GM12873 (cell line): ENCODE data around the gene CTAGE1.

Experiments
- TF ChIP-seq, protein P1 (sequence below): IDR thresholded peaks from 2 replicates; pipeline ENCODE4 v1.5.1; 2012; ENCODE audit warnings: low read depth, mild to moderate bottlenecking, moderate library complexity, low read length, control low read depth; ENCODE audit not compliant: insufficient read depth; ENCODE audit errors: missing control alignments

Gene CTAGE1

DNA sequence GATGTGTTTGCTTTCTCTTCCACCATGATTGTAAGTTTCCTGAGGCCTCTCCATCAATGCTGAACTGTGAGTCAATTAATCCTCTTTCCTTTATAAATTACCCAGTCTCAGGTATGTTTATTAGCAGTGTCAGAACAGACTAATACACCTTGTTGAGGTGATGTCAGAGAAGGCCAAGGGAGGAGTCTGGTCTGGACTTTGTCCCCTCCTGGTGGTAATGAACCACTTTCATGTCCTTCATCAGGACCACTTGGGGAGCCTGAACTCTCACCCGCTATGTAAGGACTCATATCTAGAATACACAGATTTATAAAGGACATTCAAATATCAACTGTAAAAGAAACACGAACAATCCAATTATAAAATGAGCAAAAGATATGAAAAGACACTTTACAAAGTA is 2.9 kb upstream of the CTAGE1 start:
- TF ChIP-seq, protein P1, sequence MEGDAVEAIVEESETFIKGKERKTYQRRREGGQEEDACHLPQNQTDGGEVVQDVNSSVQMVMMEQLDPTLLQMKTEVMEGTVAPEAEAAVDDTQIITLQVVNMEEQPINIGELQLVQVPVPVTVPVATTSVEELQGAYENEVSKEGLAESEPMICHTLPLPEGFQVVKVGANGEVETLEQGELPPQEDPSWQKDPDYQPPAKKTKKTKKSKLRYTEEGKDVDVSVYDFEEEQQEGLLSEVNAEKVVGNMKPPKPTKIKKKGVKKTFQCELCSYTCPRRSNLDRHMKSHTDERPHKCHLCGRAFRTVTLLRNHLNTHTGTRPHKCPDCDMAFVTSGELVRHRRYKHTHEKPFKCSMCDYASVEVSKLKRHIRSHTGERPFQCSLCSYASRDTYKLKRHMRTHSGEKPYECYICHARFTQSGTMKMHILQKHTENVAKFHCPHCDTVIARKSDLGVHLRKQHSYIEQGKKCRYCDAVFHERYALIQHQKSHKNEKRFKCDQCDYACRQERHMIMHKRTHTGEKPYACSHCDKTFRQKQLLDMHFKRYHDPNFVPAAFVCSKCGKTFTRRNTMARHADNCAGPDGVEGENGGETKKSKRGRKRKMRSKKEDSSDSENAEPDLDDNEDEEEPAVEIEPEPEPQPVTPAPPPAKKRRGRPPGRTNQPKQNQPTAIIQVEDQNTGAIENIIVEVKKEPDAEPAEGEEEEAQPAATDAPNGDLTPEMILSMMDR: no peak

DNA sequence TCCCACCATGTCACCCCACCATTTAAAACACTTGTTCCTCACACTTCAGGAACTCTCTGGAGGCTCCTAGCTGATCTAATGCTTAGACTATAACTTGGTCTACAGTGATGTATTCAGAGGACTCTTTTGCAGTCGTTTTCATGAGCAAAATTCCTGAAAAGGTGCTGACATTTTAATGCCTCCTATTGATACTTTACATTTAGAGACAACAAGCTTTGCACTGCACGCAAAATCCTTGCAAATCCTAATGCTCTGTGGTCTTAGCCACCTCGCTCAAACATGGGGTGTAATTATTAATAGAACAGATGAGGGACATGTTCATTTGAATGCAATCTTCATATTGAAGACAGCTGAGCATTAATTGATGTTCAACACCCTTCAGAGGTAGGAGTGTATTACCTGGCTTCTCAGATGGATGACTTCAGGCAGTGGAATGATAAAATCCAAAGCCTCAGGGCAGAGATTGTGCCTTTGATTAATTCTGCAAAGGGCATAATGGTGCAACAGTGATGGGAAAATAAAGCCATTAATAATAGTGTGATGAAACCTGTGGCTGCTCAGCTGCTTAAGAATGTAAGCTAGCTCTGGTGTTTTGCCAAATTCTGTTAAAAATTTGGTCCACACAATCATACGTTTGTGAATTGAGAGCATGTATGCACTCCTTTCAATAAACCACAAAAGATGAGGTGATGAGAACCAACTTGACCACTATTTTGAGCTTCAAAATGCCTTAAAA is 5.4 kb downstream of the CTAGE1 start:
- TF ChIP-seq, protein P1: no peak

DNA sequence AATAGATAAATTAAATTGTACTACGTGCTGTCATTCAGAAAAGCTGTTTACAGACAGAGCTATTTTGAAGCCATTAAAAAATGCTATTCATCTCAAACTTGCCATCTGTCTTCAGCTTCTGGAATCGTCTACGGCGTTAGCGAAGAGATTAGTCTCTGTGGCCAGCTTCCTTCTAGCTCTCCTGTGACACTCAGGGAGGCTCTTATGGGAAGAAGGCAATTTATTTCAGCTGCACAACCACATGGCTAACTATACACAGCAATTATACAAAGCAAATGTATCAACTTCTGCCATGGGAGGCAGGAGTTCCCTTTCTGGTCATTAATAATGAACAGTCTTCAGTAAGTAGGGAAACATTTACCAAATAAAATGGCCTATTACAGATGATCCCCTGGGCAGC is 6.3 kb downstream of the CTAGE1 start:
- TF ChIP-seq, protein P1: no peak

DNA sequence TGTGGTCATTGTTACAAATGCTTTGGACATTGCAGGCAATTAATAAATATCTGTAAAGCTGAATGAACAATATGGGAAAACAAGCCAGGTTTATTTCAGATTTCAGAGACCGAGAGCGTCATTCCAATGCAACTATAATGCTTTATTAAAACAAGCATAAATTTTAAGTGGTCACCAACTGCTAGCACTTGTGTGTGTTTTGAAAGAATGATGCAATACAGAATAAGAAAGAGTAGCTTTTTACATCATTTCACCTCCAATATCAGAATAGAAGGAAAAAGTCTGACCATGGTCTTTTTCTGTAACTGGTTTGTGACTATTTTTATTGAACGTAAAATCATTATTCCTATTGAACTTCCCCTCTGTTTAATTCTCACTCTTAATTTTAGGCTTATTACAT is 7.6 kb downstream of the CTAGE1 start:
- TF ChIP-seq, protein P1: no peak

DNA sequence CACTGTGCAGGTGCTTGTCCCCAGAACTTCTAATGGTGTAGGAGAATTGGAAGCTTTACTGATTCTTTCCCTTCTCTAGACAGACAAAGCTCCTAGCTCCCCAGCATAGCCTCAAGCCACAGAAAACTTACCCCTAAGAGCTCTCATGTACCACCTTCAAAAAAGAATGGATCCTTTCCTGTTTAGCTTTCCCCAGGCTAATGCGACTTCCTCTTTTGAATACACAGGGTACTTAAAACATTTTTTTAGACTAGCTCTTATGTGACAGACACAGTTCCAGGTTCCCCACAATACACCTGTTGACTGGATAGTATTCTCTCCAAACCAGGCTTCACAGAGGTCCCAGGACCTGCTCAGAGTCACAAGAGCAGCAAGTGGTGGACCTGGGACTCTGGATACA is 8.3 kb downstream of the CTAGE1 start:
- TF ChIP-seq, protein P1: no peak

DNA sequence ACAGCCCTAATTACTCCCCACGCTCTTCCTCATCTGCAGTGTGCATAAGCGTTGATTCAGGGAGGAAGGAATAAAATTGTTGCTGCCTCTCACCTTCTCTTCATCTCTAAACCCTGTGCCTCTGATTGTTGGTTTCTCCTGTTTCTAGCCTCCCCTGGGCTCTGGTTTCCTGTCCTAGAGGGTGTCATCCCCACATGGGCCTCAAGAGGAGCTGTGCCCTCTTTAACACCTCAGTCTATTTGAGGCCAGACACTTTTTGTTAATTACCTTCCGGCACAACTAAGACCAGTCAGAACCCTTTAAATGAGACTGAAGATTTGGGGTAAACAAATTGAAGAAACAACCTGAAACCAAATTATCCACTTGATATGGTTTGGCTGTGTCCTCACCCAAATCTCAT is 9.7 kb downstream of the CTAGE1 start:
- TF ChIP-seq, protein P1: peak; percentile 39

DNA sequence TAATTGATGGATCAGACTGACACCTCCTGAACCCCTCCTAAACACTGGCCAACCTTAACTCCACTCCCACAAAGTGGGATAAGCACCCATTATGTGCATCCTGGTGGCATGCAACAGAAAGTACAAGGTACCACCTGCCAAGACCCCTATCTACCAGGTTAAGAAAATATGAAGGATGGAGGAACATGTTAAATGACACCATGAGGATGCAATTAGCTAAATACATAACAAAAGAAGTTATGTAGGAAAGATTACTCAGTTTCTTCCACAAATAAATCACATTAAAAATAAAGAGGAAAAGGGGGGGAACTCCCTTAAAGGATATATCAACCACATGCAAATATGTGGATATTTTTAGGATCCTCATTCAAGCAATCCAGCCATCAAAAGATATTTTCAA is 12.6 kb downstream of the CTAGE1 start:
- TF ChIP-seq, protein P1: no peak
